Activated T-cell treated with anti-CD3 and anti-CD28 coated beads for 24 hours (primary cell): ENCODE data around the gene ARHGAP23.

Source experiments
- DNase-seq: peaks from one replicate; pipeline ENCODE4 v3.0.0-alpha.2; 2020; ENCODE audit warnings: low read depth

Gene ARHGAP23

DNA sequence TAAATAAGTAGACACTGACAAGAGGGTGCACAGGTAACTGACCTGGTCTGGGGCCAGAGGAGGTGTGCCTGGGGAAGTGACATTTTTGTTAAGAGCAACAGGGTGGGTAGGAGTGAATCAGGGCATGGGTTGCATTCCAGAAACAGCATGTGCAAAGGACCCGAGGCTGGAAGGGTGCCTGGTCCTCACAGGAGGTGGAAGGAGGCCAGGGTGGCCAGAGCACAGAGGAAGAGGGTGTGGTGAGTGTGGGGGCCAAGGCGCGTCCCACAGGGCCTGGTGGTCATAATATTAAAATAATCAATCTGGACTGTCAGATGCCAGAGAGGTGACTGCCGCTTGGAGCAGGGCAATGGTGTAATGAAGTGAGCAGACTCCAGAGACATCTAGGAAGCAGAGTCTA lies 14.3 kb downstream of the ARHGAP23 start:
- DNase-seq, result no peak

DNA sequence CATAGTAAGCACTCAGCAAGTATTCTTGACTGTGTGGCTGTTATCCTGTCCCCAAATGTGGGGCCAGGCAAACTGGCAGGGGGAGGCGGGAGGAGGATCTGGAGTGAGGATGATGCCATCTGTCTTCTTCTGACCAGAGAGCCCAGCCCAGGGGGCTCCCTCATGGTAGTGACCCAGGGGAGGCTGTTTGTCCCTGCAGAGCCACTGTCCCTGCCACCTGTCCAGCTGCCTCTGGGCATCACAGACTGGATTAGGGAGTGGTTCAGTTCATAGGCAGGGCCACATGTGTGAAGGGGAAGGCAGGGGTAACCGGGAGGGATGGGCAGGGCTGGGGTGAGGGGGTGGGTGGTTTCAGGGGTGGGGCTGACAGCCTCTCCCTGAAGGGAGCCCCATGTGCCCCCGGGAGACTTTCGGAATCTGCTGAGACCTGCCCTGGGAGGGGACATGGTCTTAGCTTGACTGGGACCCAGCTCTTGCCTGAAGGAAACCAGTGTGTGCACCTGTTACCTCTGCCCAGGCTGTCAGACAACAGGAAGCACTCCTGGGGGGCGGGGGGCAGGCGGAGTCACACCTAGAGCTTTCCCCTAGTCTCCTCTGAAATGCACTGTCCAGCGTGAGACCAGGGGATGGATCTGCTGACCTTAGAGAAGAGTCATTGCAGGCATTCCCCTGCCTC lies 15.2 kb downstream of the ARHGAP23 start:
- DNase-seq, result no peak

DNA sequence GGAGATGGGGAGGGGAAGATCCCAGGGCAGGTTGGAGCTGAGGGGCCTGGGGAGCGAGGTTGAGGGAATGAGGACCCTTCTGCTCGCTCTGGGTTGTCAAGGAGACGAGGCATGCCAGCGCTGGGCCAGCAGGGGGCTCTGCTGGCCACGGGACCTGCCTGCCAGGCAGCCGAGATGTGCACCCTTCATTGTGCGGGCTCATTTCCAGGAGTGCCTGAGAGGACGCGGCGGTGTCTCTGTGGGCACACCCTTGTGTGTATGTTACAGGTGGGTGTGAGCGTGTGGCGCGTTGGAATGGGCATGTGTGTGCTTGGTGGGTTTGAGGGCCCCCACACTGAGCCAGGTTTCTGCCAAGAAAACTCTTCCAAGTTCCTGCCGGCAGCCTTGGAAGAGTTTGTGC lies 15.9 kb downstream of the ARHGAP23 start:
- peak; percentile 33 for DNase-seq

GRCh38 chr17:38447502-38448085 lies 19.3 kb downstream of the ARHGAP23 start:
- no peak for DNase-seq

DNA sequence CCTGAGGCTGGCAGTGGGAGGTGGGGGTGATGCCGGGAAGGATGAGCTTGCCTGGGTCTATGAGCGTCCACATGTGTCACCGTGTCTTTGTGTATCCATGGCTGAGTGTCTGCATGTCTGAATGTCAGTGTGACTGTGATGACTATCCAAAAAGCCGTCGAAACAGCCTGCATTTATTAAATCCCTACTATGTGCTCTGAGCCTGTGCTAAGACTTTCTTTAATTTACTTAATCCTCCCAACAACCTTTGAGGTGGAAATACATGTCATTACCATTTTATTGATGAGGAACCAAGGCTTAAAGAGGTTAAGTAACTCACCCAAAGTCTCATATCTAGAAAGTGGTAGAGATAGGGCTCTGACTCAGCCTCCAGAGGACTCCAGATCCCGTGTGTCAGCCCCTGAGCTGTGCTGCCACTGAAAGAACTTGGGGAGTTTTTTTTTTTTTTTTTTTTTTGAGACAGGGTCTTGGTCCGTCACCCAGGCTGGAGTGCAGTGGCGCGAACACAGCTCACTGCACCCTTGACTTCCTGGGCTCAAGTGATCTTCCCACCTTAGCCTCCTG lies 20.0 kb downstream of the ARHGAP23 start:
- DNase-seq, result no peak

DNA sequence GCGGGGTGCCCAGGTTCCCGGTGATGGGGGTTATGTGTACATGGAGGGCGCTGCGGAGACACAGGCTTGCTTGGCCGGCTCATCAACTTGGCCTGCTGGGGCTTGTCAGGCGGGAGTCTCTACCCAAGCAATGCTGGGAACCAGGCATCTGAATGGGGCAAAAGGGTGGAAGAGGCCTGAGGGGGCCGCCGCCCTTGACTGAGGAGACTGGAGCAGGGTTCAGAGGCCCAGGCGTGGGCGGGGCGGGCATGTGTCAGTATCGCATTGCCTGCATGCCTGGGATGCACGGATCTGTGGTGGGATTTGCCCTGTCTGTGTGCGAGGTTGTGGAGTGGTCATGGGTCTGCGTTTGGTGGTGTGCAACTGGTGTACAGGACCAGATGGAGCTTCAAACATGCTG lies 21.1 kb downstream of the ARHGAP23 start:
- DNase-seq, result no peak

GRCh38 chr17:38450557-38451029 lies 22.3 kb downstream of the ARHGAP23 start:
- no peak for DNase-seq

- no peak for DNase-seq
Observed at GRCh38 chr17:38451030-38451839, 23.0 kb downstream of the ARHGAP23 start.

DNA sequence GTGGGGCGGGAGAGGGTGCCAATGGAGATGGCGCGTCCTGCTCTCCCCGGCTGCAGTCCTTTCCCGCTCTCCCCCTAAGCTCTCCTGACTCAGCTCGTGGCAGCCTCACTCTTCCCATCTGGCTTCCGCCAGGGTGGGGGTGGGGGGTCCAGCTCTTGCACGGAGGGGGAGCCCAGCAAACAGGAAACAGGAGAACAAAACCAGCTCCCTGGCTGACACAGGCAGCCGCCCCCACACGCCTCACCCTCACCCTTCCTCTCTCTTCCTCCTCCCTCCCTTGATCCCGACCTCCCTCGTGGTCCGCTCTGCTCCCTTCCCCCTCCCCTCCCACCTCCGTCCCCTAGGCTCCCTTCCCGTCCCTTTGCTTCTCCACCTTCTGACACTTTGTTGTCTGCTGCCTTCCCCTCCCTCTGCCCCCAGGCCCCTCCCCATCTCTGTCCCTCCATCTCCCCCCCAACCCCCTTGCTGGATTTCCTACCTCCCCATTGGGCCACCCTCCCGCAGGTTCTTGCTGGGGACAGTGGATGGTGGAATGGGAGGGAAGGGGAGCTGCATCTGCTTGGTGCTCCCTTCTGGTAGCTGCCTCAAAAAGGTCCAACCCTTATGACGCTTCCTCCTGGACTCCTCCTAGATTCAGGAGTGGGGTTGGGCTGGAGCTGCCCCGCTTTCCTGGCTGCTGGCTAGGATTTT lies 23.7 kb downstream of the ARHGAP23 start:
- DNase-seq, result no peak

DNA sequence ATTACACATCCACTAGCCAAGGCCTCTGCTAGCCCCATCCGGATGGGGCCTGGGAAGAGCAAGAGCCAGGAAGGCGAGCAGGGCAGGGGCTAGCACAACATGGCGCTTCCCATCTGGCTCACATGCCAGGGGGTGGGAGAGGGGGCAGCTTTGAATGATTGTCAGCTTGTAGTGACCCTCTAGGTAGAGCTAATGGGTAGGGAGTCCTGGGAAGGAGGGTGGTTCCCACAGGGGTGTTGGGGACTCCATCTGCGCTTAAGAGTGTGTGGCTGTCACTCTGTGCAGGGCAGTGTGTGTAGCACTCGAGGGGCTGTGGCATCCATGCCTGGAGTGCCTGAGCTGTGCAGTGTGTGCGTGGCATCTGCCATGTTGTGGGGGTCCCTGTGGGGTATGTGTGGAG lies 24.5 kb downstream of the ARHGAP23 start:
- no peak for DNase-seq

DNA sequence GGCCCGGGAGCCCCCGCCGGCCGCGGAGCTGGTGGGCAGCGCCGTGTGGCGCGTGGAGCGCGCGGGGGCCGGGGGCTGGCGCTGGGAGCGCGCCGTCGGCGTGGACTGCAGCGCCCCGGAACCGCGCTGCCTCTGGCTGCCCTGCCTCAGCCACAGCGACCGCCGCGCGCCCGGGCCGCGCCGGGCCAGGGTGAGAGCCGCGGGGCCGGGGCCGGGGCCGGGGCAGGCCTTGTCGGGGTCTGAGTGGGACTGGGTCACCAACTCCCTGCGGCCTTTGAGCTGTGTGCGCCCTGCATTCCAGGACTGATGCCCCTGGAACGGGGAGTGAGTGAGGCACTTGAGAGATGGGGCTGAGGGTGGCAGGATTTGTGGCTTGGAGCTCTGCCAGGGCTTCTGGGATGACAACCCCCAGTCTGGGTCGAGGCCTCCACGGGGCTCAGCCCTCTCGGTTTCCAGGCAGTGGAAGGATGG lies 25.7 kb downstream of the ARHGAP23 start:
- DNase-seq, result no peak

- DNase-seq, result no peak
Observed at GRCh38 chr17:38454532-38454931, 26.3 kb downstream of the ARHGAP23 start.

GRCh38 chr17:38455288-38455915 lies 27.1 kb downstream of the ARHGAP23 start:
- no peak for DNase-seq

DNA sequence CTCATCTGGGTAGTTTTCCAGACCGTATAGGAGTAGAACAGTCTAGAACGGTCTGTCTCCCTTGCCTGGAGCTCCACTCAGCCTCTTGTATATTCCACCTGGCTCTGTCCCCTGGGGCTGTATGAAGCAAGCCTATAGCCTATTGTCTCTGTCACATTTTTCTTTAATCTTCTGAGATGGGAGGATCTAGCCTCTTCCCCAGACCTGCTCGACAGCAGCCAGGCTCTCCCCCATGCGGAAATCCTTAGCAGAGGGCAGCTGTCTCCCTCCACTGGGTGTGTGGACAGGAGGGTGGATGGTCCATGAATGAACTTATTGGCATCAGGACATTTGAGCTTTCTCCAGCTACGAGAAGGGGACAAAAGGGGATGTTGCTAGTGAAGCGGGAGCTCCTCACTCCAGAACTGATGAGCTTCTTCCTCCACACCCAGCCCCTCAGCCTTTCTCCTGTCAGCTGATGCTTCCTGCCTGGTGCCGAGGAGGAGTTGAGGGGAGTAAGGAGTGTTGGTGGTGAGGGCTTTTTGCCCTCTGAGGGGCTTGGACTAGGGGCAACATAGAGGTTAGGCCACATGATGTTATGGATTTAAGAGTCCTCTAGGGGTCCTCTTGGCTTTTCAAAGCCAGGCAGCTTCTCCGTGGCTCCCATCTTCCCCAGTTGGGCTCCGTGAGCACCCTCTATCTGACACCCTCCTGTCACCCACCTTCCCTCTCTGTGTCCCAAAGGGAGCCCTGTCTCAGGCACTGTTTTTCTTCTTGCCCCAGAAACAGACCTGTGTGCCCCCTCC lies 28.0 kb downstream of the ARHGAP23 start:
- no peak for DNase-seq

DNA sequence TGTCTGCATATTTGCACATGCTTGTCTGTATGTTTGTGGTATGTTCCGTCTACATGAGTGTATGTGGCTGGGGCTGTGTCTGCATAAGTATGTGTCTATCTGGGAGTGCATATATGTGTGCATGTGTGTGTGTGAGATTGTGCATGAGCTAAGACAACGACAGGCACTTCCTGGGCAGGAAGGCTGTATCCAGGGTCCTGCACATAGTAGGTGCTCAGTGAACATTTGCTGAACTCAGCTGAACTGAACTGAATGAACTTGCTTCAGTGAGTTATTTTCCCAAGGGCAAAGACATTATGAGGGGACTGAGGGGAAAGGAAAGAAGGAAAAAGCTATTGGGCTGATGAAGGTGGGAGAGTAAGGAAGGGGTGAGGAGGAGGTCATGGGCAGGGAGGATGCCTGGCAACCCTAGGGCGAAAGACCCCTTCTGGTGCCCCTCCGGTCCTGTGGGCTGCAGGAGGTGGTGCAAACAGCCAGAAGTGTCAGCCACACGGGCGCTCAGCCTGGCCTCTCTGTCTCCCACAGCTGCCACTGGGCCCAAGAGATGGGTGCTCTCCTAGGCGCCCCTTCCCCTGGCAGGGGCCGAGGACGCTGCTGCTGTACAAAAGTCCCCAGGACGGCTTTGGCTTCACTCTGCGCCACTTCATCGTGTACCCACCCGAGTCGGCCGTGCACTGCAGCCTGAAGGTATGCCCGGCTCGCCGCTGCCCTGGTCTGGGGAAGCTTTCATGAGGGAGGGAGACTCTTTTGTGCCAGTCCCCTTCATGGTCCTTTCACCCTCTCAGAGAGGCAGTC lies 29.5 kb downstream of the ARHGAP23 start:
- no peak for DNase-seq

- DNase-seq, result no peak
Observed at GRCh38 chr17:38458521-38458920, 30.3 kb downstream of the ARHGAP23 start.

GRCh38 chr17:38459567-38459966 lies 31.3 kb downstream of the ARHGAP23 start:
- DNase-seq, result no peak

DNA sequence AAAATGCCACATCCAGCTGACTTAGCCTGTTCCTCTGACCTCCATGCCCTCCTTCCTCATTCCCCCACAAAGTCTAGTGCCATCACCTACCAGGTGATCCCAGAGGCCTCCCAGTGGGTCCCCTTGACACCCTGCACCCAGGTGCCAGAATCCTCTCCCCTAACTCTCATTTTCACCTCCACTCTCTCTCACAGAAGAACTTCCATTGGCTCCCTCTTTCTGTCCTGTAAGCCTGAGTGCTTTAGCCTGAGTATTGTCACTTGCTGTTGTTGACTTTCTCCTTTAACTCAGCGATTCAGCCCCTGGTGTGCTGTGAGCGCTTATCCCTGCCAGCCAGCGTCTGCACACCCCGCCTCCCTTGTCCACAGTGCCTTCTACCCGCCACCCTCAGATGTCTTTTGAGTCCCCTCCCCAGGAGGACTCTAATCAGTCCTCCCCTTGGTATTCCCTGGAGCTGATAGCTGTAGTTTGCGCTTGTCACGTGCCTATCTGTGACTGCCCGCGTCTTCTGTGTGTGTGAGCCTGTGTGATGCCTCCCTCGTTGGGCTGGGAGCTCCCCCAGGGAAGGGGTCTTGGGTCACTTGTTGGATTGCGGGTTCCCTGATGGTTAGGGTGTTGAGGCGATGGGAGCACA lies 31.9 kb downstream of the ARHGAP23 start:
- no peak for DNase-seq
